ENCODE results near the gene HOXA7. TPM values are rescaled to one million over a fixed set of nuclear protein-coding genes. Genes with fewer than 3 reads are reported as not detected.

Gene HOXA7
- total RNA-seq, 2 experiments from 2014 or later = not detected

DNA sequence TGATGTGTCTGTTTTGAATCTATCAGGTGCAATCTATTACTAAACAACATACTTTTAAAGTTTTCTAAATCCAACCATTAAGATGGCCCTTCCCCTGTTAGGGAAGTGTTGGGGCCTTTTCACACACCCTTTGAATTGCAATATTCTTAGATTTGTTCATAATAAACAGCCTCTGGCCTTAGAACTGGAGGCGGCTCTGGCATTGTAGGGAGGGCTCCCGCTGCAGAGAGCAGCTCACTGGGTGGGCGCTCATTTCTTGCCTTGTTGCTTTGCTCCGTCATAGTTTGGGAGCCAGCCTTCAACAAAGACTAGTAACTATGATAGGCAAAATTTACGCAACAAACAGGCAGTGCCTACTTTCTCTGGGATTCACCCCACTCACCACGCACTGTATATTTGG is 21.9 kb upstream of the HOXA7 start:
- DNase-seq (no peak), ATAC-seq (no peak)
- intact Hi-C loops (cut with micrococcal nuclease) = no loop called here
- peaks cover 70% of the 10 kb centered on the region for H3K27me3 Mint-ChIP-seq
- TF ChIP-seq, protein P1, sequence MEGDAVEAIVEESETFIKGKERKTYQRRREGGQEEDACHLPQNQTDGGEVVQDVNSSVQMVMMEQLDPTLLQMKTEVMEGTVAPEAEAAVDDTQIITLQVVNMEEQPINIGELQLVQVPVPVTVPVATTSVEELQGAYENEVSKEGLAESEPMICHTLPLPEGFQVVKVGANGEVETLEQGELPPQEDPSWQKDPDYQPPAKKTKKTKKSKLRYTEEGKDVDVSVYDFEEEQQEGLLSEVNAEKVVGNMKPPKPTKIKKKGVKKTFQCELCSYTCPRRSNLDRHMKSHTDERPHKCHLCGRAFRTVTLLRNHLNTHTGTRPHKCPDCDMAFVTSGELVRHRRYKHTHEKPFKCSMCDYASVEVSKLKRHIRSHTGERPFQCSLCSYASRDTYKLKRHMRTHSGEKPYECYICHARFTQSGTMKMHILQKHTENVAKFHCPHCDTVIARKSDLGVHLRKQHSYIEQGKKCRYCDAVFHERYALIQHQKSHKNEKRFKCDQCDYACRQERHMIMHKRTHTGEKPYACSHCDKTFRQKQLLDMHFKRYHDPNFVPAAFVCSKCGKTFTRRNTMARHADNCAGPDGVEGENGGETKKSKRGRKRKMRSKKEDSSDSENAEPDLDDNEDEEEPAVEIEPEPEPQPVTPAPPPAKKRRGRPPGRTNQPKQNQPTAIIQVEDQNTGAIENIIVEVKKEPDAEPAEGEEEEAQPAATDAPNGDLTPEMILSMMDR (IDR thresholded peaks at IDR 0.05) = no peak
- H3K9me3 Mint-ChIP-seq = no peaks in the 10 kb centered on the region
- H3K27ac Mint-ChIP-seq = no peak overlapping the region
- POLR2A ChIA-PET = interaction anchor here (1.1 kb wide), 1 partner anchor 16 kb away, joined by 3 read pairs; no protein-coding TSS in a partner anchor
- H3K4me3 Mint-ChIP-seq = no peak overlapping the region
- H3K4me1 Mint-ChIP-seq (ENCODE audit: low read depth) = peaks cover 6% of the 10 kb centered on the region
- no peaks in the 10 kb centered on the region for H3K36me3 Mint-ChIP-seq (ENCODE audit: low read depth)
- CTCF ChIA-PET = interaction anchor here (0.9 to 10.4 kb wide), 15 partner anchors 9 to 497 kb away, joined by 3 to 61 read pairs (median 8); partner anchors contain the start of gene HOXA6

DNA sequence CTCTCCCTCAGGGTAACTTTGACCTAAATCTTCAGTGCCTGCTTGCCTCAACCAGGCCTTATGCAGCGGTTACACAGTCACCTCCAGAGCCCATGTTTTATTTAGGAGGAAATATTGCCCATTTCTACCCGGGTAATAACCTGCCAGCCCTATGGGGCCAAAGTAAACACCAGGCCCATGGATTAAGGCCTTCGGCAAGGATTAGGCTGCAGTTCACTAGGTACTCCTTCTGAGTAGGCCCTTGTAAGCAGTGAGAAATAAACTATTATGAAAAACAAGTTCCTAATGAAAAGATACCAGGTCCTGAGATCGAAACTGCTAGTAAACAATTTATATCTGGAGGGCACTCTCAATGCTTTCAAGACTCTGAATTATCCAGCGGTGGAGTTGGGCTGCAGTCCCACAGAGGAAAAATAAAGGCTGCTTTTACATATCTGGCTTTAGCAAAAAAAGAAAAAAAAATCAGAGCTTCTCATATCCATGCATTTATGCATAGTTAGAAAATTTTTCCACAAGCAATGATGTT is 21.4 kb upstream of the HOXA7 start:
- Mint-ChIP-seq H3K4me3 (no peak overlapping the region), H3K27ac (no peak overlapping the region), H3K4me1 (ENCODE audit: low read depth) (peaks cover 6% of the 10 kb centered on the region), H3K27me3 (peaks cover 69% of the 10 kb centered on the region), H3K9me3 (no peaks in the 10 kb centered on the region), H3K36me3 (ENCODE audit: low read depth) (no peaks in the 10 kb centered on the region)
- intact Hi-C loops (cut with micrococcal nuclease) = no loop called here
- ChIA-PET POLR2A (interaction anchor here (1.1 kb wide), 1 partner anchor 16 kb away, joined by 3 read pairs; no protein-coding TSS in a partner anchor), CTCF (interaction anchor here (0.7 to 10.4 kb wide), 6 partner anchors 14 to 323 kb away, joined by 3 to 61 read pairs (median 6); partner anchors contain the start of gene HOXA7)
- DNase-seq (no peak), ATAC-seq (no peak)
- TF ChIP-seq, protein P1 (IDR thresholded peaks at IDR 0.05) = no peak

DNA sequence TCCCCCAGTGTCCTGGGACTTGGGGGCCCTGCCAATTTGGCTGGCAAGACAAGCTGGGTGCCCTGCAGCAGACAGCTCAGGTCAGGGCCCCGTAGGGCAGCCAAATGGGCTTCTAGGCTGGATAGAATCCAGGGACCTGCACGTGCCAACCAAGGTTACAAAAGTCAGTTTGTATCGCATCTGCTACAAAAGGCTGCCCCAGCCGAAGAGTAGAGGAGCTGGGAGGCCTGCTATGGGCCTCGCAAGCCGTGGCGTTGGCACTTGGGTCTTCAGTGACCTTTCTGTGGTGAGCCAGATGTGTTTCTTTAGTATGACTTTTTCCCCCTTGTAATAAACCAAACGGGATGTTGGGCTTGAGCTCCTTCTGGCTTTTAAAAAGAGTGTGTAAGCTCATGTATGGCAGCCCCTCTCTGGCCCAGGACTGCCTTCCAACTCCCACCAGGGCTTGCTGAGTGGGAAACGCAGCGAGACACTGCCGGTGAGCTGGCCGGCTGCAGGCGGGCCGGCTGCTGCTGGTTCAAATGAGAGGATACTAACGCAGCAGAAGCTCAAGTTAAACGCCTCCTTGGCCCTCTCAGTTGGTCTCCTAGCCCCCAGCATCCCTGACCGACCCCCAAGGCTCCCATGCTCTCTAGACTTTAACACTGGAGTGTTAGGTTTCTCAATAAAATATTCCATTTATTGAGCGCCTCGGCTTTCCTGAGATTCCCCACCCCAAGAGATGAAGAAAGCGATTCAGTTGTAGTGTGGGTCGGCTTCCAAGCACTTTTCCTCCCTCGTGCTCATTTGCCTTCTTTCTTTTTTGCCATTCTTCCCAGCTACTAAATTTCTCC is 20.7 kb upstream of the HOXA7 start:
- no peak for ATAC-seq
- TF ChIP-seq, protein P1 (IDR thresholded peaks at IDR 0.05) = no peak
- H3K27ac Mint-ChIP-seq = no peak overlapping the region
- peaks cover 8% of the 10 kb centered on the region for H3K4me1 Mint-ChIP-seq (ENCODE audit: low read depth)
- H3K36me3 Mint-ChIP-seq (ENCODE audit: low read depth) = no peaks in the 10 kb centered on the region
- intact Hi-C loops (cut with micrococcal nuclease) = no loop called here
- H3K9me3 Mint-ChIP-seq = no peaks in the 10 kb centered on the region
- CTCF ChIA-PET = interaction anchor here (0.7 to 10.4 kb wide), 11 partner anchors 11 to 490 kb away, joined by 3 to 61 read pairs (median 4); partner anchors contain the start of genes HOXA7 and HOXA9
- no peak for DNase-seq
- POLR2A ChIA-PET = interaction anchor here (1.1 kb wide), 1 partner anchor 15 kb away, joined by 3 read pairs; no protein-coding TSS in a partner anchor
- peaks cover 67% of the 10 kb centered on the region for H3K27me3 Mint-ChIP-seq
- no peak overlapping the region for H3K4me3 Mint-ChIP-seq

DNA sequence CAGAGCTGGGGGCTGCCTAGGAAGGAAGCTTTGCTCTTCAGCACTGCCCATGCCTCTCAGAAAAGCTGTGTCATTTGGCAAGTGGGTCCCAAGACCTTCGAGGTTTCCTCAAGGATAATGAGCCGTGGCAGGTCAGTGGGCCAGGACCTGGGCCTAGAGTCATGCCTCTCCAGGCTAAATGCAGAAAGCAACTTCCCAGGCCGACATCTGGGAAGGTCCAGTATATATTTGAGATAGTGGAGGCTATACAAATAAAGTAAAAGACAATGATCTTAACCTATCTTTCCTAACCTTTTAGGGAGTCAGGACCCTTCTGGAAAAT is 20.0 kb upstream of the HOXA7 start:
- no peaks in the 10 kb centered on the region for H3K36me3 Mint-ChIP-seq (ENCODE audit: low read depth)
- no peak for ATAC-seq
- no peaks in the 10 kb centered on the region for H3K9me3 Mint-ChIP-seq
- no peak for DNase-seq
- POLR2A ChIA-PET = no interaction called here
- H3K4me3 Mint-ChIP-seq = no peak overlapping the region
- CTCF ChIA-PET = interaction anchor here (0.8 to 10.4 kb wide), 7 partner anchors 11 to 489 kb away, joined by 3 to 61 read pairs (median 4); partner anchors contain the start of genes HOXA7 and HOXA9
- intact Hi-C loops (cut with micrococcal nuclease) = no loop called here
- no peak overlapping the region for H3K27ac Mint-ChIP-seq
- TF ChIP-seq, protein P1 (IDR thresholded peaks at IDR 0.05) = no peak
- H3K4me1 Mint-ChIP-seq (ENCODE audit: low read depth) = peaks cover 14% of the 10 kb centered on the region
- peaks cover 68% of the 10 kb centered on the region for H3K27me3 Mint-ChIP-seq

Measured in activated CD8-positive, alpha-beta T cell treated with anti-CD3 and anti-CD28 coated beads for 36 hours (primary cell).